HG02973 (cell line): ENCODE measurements around the gene TMEM108.

ENCODE experiments used
- ATAC-seq: cut with Tn5 transposase; IDR thresholded peaks from one replicate; pipeline ENCODE4 v1.9.1; 2021; ENCODE audit warnings: moderate library complexity; ENCODE audit not compliant: unreplicated experiment

The TMEM108 gene

GRCh38 chr3:133270631-133271030, 232.4 kb downstream of the TMEM108 start:
- ATAC-seq = no peak

GRCh38 chr3:133271042-133271441, 232.9 kb downstream of the TMEM108 start:
- no peak for ATAC-seq

GRCh38 chr3:133271539-133271938, 233.3 kb downstream of the TMEM108 start:
- ATAC-seq = no peak

GRCh38 chr3:133273346-133273745, 235.2 kb downstream of the TMEM108 start:
- ATAC-seq = no peak

GRCh38 chr3:133274477-133274876, 236.3 kb downstream of the TMEM108 start:
- ATAC-seq = no peak

GRCh38 chr3:133276594-133276993, 238.4 kb downstream of the TMEM108 start:
- peak; percentile 65 for ATAC-seq

- ATAC-seq = no peak
Measured at GRCh38 chr3:133277813-133278212, 239.6 kb downstream of the TMEM108 start.

- ATAC-seq = no peak
Measured at GRCh38 chr3:133278260-133279043, 240.3 kb downstream of the TMEM108 start.

GRCh38 chr3:133280586-133280985, 242.4 kb downstream of the TMEM108 start:
- ATAC-seq = no peak

GRCh38 chr3:133282236-133282635, 244.0 kb downstream of the TMEM108 start:
- no peak for ATAC-seq

GRCh38 chr3:133283958-133284807, 246.0 kb downstream of the TMEM108 start:
- ATAC-seq = no peak

GRCh38 chr3:133289322-133289721, 251.1 kb downstream of the TMEM108 start:
- ATAC-seq = no peak

- ATAC-seq = no peak
Measured at GRCh38 chr3:133292296-133292695, 254.1 kb downstream of the TMEM108 start.

- ATAC-seq = no peak
Measured at GRCh38 chr3:133293397-133294110, 255.4 kb downstream of the TMEM108 start.

- no peak for ATAC-seq
Measured at GRCh38 chr3:133294253-133294652, 256.1 kb downstream of the TMEM108 start.

GRCh38 chr3:133295199-133295901, 257.2 kb downstream of the TMEM108 start:
- ATAC-seq = peak; percentile 96

- no peak for ATAC-seq
Measured at GRCh38 chr3:133295944-133296917, 258.0 kb downstream of the TMEM108 start.

GRCh38 chr3:133296981-133297380, 258.8 kb downstream of the TMEM108 start:
- no peak for ATAC-seq

GRCh38 chr3:133300102-133300501, 261.9 kb downstream of the TMEM108 start:
- no peak for ATAC-seq

- ATAC-seq = no peak
Measured at GRCh38 chr3:133301194-133301593, 263.0 kb downstream of the TMEM108 start.
